Nephron progenitor cell (in vitro differentiated cells): ENCODE measurements around the gene CGB7.

Experiments used
- DNase-seq: peaks from one replicate; pipeline ENCODE4 v3.0.0; 2021
- H3K27ac Mint-ChIP-seq: 2 replicates; pipeline ENCODE4 v1.8.0; 2021; ENCODE audit warnings: mild to moderate bottlenecking, moderate library complexity, mixed read lengths
- H3K27me3 Mint-ChIP-seq: 2 replicates; pipeline ENCODE4 v1.8.0; 2021; ENCODE audit warnings: mild to moderate bottlenecking, low read depth, mixed read lengths; ENCODE audit not compliant: poor library complexity
- H3K36me3 Mint-ChIP-seq: 2 replicates; pipeline ENCODE4 v1.8.0; 2021; ENCODE audit warnings: low read depth, mixed read lengths
- H3K4me1 Mint-ChIP-seq: 2 replicates; pipeline ENCODE4 v1.8.0; 2021; ENCODE audit warnings: mixed read lengths
- H3K4me3 Mint-ChIP-seq: 2 replicates; pipeline ENCODE4 v1.8.0; 2021; ENCODE audit warnings: mild to moderate bottlenecking, moderate library complexity, mixed read lengths
- H3K9me3 Mint-ChIP-seq: 2 replicates; pipeline ENCODE4 v1.8.0; 2021; ENCODE audit warnings: mild to moderate bottlenecking, moderate library complexity, mixed read lengths
- TF ChIP-seq, protein P1 (sequence below): fragments of 200-600 bp; sonication (generic); IDR thresholded peaks from 2 replicates; pipeline ENCODE4 v1.5.0; 2021; ENCODE audit warnings: antibody characterized with exemption

The CGB7 gene

GRCh38 chr19:49010453-49010852, 47.1 kb downstream of the CGB7 start:
- peaks cover 3% of the 10 kb centered on the region for H3K27me3 Mint-ChIP-seq
- no peaks in the 10 kb centered on the region for H3K4me1 Mint-ChIP-seq
- no peak overlapping the region for H3K27ac Mint-ChIP-seq
- H3K4me3 Mint-ChIP-seq, result no peak overlapping the region
- H3K9me3 Mint-ChIP-seq, result no peaks in the 10 kb centered on the region
- TF ChIP-seq, protein P1, sequence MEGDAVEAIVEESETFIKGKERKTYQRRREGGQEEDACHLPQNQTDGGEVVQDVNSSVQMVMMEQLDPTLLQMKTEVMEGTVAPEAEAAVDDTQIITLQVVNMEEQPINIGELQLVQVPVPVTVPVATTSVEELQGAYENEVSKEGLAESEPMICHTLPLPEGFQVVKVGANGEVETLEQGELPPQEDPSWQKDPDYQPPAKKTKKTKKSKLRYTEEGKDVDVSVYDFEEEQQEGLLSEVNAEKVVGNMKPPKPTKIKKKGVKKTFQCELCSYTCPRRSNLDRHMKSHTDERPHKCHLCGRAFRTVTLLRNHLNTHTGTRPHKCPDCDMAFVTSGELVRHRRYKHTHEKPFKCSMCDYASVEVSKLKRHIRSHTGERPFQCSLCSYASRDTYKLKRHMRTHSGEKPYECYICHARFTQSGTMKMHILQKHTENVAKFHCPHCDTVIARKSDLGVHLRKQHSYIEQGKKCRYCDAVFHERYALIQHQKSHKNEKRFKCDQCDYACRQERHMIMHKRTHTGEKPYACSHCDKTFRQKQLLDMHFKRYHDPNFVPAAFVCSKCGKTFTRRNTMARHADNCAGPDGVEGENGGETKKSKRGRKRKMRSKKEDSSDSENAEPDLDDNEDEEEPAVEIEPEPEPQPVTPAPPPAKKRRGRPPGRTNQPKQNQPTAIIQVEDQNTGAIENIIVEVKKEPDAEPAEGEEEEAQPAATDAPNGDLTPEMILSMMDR, result no peak
- DNase-seq, result no peak
- H3K36me3 Mint-ChIP-seq, result peaks cover 47% of the 10 kb centered on the region

- TF ChIP-seq, protein P1, result no peak
- Mint-ChIP-seq H3K4me3 (no peak overlapping the region), H3K36me3 (peaks cover 49% of the 10 kb centered on the region), H3K4me1 (no peaks in the 10 kb centered on the region), H3K9me3 (no peaks in the 10 kb centered on the region), H3K27ac (no peak overlapping the region), H3K27me3 (peaks cover 3% of the 10 kb centered on the region)
- DNase-seq, result no peak
Measured at GRCh38 chr19:49009828-49010227, 47.7 kb downstream of the CGB7 start.

- no peaks in the 10 kb centered on the region for H3K4me1 Mint-ChIP-seq
- TF ChIP-seq, protein P1, result no peak
- DNase-seq, result no peak
- H3K4me3 Mint-ChIP-seq, result no peak overlapping the region
- peaks cover 53% of the 10 kb centered on the region for H3K36me3 Mint-ChIP-seq
- no peak overlapping the region for H3K27ac Mint-ChIP-seq
- no peaks in the 10 kb centered on the region for H3K9me3 Mint-ChIP-seq
- H3K27me3 Mint-ChIP-seq, result peaks cover 3% of the 10 kb centered on the region
Measured at GRCh38 chr19:49006905-49007304, 50.6 kb downstream of the CGB7 start.

- DNase-seq, result no peak
- Mint-ChIP-seq H3K4me1 (no peaks in the 10 kb centered on the region), H3K4me3 (no peak overlapping the region), H3K27ac (no peak overlapping the region), H3K36me3 (peaks cover 44% of the 10 kb centered on the region), H3K27me3 (no peaks in the 10 kb centered on the region), H3K9me3 (no peaks in the 10 kb centered on the region)
- TF ChIP-seq, protein P1, result no peak
Measured at GRCh38 chr19:49004964-49005614, 52.5 kb downstream of the CGB7 start.
